Measurements from ENCODE around the gene PCYT1B.

DNA sequence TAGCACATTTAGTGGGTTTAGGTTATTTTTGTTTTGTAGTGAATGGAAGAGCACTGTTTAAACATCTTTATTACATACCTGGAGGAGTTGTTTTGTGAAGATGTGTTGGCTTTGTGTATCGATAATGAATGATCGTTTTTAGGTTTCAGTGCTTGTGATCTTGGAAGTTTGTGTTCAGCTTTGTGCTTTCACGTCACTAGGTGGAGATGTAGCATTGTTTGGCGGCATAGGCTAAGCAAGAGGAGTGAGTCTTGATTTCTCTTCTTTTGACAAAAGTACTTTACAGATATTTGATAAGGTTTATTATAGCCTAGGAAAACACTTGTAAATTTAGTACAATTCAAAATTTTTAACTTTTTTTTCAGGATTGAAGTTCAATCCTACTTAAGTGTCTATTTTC, 131.7 kb downstream of the PCYT1B start:
- TF ChIP-seq ELF4 (IDR thresholded peaks at IDR 0.05) = no peak
- no peak for TF ChIP-seq BHLHE40 (IDR thresholded peaks at IDR 0.05; ENCODE audit: borderline replicate concordance)
- TF ChIP-seq ARNT (IDR thresholded peaks at IDR 0.05) = no peak
- TF ChIP-seq SP1 (IDR thresholded peaks at IDR 0.05) = no peak
- no peak for TF ChIP-seq SUZ12 (IDR thresholded peaks at IDR 0.05)
- no peak for TF ChIP-seq FOXA1 (IDR thresholded peaks at IDR 0.05)
- no peak for TF ChIP-seq FOXM1 (IDR thresholded peaks at IDR 0.05; ENCODE audit: borderline replicate concordance)
- no peak for TF ChIP-seq CTBP1 (IDR thresholded peaks at IDR 0.05; ENCODE audit: borderline replicate concordance)
- no peak for TF ChIP-seq TARDBP (IDR thresholded peaks at IDR 0.05)

All from HEK293T (cell line).